HL-60/S4 (cell line): Measurements from ENCODE around the gene PLXNA4.
"Not testable (repeated sequence)": the region's sequence is repeated elsewhere in the genome, so short reads cannot be mapped to it uniquely, and the experiment has no call there.

Source experiments
- in situ Hi-C: fragments of 300-500 bp; cut with MboI; formaldehyde crosslinking; loops from 2 replicates; pipeline ENCODE4 v1.14.3; 2022; ENCODE audit warnings: low sequenced_read_pairs

The PLXNA4 gene, protein sequence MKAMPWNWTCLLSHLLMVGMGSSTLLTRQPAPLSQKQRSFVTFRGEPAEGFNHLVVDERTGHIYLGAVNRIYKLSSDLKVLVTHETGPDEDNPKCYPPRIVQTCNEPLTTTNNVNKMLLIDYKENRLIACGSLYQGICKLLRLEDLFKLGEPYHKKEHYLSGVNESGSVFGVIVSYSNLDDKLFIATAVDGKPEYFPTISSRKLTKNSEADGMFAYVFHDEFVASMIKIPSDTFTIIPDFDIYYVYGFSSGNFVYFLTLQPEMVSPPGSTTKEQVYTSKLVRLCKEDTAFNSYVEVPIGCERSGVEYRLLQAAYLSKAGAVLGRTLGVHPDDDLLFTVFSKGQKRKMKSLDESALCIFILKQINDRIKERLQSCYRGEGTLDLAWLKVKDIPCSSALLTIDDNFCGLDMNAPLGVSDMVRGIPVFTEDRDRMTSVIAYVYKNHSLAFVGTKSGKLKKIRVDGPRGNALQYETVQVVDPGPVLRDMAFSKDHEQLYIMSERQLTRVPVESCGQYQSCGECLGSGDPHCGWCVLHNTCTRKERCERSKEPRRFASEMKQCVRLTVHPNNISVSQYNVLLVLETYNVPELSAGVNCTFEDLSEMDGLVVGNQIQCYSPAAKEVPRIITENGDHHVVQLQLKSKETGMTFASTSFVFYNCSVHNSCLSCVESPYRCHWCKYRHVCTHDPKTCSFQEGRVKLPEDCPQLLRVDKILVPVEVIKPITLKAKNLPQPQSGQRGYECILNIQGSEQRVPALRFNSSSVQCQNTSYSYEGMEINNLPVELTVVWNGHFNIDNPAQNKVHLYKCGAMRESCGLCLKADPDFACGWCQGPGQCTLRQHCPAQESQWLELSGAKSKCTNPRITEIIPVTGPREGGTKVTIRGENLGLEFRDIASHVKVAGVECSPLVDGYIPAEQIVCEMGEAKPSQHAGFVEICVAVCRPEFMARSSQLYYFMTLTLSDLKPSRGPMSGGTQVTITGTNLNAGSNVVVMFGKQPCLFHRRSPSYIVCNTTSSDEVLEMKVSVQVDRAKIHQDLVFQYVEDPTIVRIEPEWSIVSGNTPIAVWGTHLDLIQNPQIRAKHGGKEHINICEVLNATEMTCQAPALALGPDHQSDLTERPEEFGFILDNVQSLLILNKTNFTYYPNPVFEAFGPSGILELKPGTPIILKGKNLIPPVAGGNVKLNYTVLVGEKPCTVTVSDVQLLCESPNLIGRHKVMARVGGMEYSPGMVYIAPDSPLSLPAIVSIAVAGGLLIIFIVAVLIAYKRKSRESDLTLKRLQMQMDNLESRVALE (N-terminal part only)

DNA sequence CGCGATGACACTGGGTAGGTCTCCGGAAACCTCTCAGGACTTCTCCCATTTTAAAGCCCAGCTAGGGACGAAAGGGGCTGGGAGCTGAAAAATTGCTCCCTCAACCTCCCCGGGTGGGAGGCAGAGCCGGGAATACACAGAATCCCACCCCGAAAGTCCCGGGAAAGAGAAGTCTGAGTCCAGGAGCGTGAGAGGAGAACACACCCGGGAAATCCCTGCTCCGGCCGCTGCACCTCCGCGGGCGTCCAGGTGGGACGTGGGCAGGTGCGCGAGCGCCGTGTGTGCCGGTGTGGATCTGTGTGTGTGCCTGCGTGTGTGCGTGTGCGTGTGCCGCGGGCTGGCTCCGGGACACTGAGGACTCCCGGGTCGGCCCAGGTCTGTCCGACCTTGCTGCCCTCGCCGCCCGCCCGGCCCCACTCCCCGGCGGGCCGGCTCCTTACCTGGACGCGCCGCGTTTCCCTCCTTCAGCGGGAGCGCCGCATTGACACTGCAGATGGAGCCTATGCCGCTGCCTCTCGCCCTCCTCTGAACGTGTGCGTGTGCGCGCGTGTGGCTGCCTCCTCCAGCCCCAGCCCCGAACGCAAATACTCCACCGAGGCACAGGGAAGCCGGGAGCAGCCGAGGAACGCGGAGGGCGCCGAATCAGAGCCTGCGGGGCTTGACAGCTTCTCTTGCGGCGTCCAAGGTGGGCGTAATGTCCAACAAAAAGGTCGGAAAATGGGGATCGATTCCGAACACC is at the start of gene PLXNA4:
Gene PLXNA4 (minus strand): TSS at position 489 of the 739 bp plus-strand sequence. CDS start 67,777 bp downstream, outside the sequence.
- in situ Hi-C loops, result no loop called here

- in situ Hi-C loops, result no loop called here
These were observed 49.4 kb upstream of the PLXNA4 start for GRCh38 chr7:132625651-132626050.

GRCh38 chr7:132622081-132622480 is 45.8 kb upstream of the PLXNA4 start:
- in situ Hi-C loops, result no loop called here

DNA sequence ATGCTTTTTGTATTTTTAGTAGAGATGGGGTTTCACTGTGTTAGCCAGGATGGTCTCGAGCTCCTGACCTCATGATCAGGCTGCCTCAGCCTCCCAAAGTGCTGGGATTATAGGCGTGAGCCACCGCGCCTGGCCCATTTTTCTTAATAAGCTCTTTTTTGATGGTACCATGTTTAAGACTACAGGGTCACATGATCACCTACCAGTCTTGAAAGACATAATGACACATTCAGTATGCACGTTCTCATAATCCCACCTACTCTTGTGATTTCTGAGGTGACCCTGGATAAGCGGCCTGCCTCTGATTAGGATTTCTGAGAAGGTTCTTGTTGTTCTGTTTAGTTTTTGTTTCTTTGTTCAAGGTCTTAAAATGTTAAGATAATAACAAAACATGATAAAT is 43.7 kb upstream of the PLXNA4 start:
- in situ Hi-C loops, result no loop called here

DNA sequence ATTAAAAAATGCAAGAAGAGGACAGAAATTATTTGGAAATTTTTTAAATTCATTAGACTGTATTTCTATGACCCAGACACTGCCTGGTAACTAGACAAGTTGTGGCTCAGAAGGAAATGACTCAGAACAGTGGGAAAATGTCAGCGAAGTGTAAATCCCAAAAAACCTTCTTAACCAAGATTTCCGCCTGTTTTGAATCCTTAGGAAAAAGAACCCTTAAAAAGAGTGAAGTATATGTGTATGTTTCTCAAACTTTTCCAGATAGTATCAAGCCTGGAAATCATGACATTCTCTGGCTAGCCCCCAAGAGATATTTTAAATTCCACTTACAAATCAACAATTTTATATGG is 42.7 kb upstream of the PLXNA4 start:
- in situ Hi-C loops, result no loop called here

- in situ Hi-C loops, result no loop called here
These were observed 42.1 kb upstream of the PLXNA4 start for GRCh38 chr7:132618271-132618955.

DNA sequence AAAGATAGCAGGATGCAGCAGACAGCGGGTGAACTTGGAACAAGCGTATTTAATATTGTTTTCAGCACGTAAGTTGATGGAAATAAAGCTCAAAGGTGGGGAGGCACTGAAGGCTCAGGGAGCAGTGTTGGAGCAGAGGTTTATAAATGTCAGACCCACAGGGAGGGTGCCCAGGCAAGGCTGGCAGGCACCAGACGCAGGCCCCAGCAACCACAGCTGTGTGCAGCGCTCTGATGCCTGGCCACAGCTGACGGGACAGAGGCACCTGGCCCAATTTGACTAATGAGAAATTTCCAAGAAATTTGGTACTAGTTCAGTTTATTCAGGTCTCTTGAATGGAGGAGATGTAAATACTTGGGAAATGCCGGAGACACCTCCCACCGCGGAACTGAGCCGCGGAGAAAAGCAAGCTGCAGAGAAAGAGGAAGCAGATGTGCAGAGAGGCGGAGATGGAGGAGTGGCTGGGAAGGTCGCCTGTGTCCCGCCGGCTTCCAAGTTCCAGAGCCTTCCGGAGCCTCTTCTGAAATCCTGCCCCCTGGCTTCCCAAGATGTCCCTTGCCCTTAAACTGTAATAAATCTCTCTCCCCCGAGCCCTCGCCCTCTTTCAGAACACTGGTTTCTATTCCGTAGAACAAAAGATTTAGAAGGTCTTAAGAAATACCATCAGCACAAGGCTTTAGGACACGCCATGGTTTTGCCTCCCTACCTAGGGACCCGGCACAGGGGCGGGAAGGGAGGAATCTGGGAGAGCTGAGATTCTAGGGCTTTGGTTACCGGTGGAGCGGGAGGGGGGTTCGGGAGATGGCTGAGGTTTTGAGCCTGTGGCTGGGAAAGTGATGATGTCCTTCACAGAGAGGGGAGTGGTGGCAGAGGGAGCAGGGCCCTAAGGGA is 38.4 kb upstream of the PLXNA4 start:
- in situ Hi-C loops, result no loop called here

GRCh38 chr7:132613737-132614136 is 37.5 kb upstream of the PLXNA4 start:
- in situ Hi-C loops, result no loop called here

DNA sequence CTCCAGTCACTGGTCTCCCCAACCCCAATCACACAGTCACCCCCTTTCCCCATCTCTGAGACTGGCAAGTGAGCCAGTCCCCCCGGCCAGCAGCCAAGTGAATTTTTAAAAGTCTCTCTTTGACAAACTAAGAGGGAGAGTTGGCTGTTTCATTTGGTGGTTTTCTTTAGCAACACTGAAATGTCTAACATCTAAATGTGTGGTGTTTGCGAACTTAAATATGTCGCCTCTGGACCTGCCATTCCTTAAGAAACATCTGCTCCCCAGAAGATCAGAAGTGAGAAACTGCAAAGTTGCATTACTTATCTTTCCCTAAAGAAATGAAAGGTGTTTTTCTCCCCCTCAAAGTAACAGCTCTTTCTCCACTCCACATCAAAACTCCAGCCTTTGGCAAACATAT is 34.7 kb upstream of the PLXNA4 start:
- in situ Hi-C loops, result no loop called here

DNA sequence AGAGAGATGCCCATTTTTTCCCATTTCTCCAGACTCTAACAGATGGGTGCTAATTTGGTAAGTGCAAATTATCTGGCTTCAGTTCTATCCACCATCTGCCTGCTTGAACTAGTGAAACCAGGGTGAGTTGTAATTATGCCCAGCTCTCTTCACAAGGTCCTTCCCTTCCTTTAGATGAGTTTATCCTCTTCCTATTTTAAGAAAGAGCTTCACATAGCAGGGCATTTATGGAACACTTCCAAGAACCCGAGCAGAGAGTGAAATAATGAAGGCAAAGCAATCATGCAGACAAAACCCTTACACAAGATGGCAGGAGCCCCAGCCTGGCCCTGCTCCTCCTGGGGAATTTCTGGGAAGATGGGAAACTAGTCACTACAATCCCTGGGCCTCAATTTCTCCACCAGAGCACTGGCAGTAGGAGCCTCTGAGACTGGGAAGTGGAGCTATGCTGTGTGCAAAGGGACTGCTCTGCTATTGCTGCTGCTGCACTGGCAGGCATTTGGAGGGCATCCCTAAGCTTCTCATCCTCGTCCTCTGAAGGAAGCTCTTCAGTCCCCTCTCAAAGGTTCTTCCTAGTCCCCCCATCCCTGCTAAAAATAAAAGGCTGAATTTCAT is 33.7 kb upstream of the PLXNA4 start:
- in situ Hi-C loops, result no loop called here

GRCh38 chr7:132609222-132609621 is 33.0 kb upstream of the PLXNA4 start:
- in situ Hi-C loops, result no loop called here

- in situ Hi-C loops, result no loop called here
These were observed 32.3 kb upstream of the PLXNA4 start for GRCh38 chr7:132608523-132608922.

GRCh38 chr7:132607656-132608055 is 31.4 kb upstream of the PLXNA4 start:
- in situ Hi-C loops, result no loop called here

DNA sequence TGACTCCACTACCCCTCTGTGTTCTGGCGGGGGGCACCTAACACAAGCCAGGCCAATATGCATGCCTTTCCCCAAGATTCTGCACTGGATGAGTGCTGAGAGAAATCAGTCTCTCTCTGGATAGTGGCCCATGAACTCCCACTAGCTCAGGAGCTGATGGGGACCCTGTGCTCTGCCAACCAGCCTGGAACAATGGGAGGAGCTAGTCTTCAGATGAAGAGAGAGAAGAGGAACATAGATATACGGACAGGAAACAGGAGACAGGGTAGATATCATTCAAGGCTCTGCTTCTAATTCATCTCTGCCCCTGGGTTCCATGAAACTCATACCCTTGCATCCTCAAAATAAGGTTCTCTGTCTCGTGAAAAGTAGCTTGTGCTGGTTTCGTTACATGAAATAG is 27.9 kb upstream of the PLXNA4 start:
- in situ Hi-C loops, result no loop called here

- in situ Hi-C loops, result no loop called here
These were observed 27.1 kb upstream of the PLXNA4 start for GRCh38 chr7:132603220-132603833.

DNA sequence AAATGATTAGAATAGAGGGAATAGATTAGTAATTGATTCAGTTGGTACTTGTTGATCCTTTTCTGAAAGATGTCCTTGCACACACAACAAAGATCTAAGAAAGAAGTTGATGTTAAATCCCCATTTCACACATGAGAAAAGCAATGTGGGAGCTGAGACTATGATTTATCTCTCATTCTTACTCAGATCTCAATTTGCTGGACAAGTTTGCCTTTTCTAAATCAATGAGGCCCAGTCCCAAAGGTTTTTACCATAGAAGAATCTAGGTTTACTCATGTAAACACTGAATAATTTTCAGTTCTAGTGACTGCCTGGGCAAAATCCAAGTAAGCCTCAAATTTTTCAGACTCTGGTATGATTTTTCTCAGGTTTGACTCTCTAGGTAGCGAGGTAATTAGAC is 25.5 kb upstream of the PLXNA4 start:
- in situ Hi-C loops, result no loop called here

DNA sequence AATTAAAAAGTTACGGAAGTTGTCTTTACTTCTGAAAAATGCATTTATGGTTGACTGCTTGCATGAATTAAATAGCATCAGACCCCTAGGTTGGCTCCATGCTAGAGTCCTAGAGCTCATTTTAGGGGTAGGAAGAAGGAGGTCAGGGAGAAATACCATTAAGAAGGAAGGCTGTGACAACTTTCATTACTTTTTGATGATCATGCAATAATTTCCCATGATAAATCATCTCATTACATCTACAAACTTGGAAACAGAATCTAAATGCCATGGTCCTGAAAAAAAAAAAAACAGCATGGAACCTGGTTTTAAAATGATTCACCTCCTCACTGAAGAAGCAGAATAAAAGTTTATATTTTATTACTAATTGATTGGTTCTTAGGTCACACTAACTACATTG is 20.3 kb upstream of the PLXNA4 start:
- in situ Hi-C loops, result no loop called here

DNA sequence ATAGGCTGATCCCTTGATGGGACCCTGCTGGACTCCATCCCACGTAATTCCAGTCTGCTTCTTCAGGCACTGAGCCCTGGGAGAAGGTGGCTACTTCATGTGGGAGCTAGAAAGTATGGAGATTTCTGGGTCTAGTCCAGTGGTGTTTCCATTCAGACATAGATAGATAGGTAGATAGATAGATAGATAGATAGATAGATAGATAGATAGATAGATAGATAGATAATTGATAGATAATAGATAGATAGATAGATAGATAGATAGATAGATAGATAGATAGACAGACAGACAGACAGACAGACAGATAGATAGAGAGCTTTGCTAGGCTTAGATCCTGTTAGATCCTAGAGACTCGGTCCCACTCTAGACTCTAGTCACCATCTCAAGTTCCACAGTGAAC is 18.5 kb upstream of the PLXNA4 start:
- in situ Hi-C loops, result not testable (repeated sequence)
